Mucosa of descending colon (tissue), 3 donors: ENCODE data around the gene LDLRAD4. TPM values are rescaled to one million over a fixed set of nuclear protein-coding genes. Genes with fewer than 3 reads are reported as not detected.
"Not testable (repeated sequence)": the region's sequence is repeated elsewhere in the genome, so short reads cannot be mapped to it uniquely, and the experiment has no call there.

ENCODE experiments used
- ATAC-seq: fragments of 200-7000 bp; cut with Tn5 transposase; one replicate; pipeline ENCODE4 v1.9.1; 2020; ENCODE audit warnings: mild to moderate bottlenecking, moderate library complexity
- DNase-seq, 3 donors: peaks; one replicate each; pipeline ENCODE4 v3.0.0-alpha.2; 2020
- H3K36me3 ChIP-seq: fragments of 200-600 bp; one replicate; pipeline ENCODE4 v1.8.0; 2021; ENCODE audit warnings: low read depth, mild to moderate bottlenecking
- H3K4me1 ChIP-seq: fragments of 200-600 bp; one replicate; pipeline ENCODE4 v1.8.0; 2021; ENCODE audit warnings: low read depth, mild to moderate bottlenecking
- H3K4me3 ChIP-seq: fragments of 200-600 bp; one replicate; pipeline ENCODE4 v1.8.0; 2021; ENCODE audit warnings: mild to moderate bottlenecking
- H3K9me3 ChIP-seq: fragments of 200-600 bp; one replicate; pipeline ENCODE4 v1.8.0; 2021; ENCODE audit warnings: mild to moderate bottlenecking
- intact Hi-C, 2 donors: fragments of 100-400 bp; cut with DNase I in 1 of 2; cut with micrococcal nuclease in 1 of 2; formaldehyde crosslinking; loops; one replicate each; pipeline versions ENCODE4 v1.11.0 to v1.11.1; 2022; cut with DNase I, micrococcal nuclease
- total RNA-seq, 3 donors: library from RNA; stranded (reverse); fragmentation: NEBNext Ultra II Directional in 2 of 3; extraction: Animal tissue kit (Norgen Biotek cat#: 25700) in 2 of 3; gene quantifications; one replicate each; pipeline versions ENCODE4 v1.2.1 to v1.2.4, GENCODE V29; 2021 to 2023
- TF ChIP-seq, protein P1 (sequence below): fragments of 200-600 bp; IDR thresholded peaks from one replicate; pipeline ENCODE4 v1.8.0; 2022; ENCODE audit warnings: antibody characterized with exemption, mild to moderate bottlenecking
- donor health status: DM: no; HTN: no; CAD: no; lungs with moderate emphysema.
- donor health status: DM: no; HTN: no; CAD: no.
- donor health status: DM: no; HTN: yes; CAD: no.

LDLRAD4 gene
- total RNA-seq, 3 donors from 2014 or later, result 36.8 to 41.0 (median 37.4) TPM

DNA sequence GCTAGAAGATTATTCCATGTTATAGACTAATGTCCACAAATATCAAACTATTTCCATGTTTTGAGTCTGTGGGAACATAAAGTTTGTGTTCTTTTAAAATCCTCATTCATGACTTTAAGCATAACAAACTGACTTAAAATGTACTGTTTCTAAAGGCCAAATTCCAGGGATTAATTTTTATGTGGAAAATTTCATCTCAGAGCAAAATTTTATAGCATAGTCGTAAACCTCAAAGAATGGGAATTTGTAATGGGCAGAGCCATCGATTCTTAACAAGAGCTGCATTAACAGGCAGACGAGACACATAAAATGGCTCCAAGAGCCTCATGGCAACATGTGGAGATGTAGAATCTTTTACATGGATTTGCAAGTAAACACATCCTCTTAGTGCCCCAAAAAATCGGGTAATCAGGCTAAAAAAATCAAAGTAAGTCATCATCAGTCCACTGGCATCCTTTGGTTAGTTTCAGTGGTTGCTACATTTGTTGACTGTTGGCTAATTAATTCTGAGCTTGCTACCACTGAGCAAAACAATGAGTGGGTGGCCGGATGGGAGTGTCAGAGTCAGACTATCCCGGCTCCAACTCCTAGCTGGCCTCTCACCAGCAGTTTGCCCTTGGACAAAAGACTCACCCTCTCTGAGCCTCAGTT lies 388.2 kb downstream of the LDLRAD4 start:
- Histone ChIP-seq H3K4me3 (no peak overlapping the region), H3K9me3 (no peaks in the 10 kb centered on the region), H3K4me1 (peaks cover 2% of the 10 kb centered on the region), H3K36me3 (no peaks in the 10 kb centered on the region)
- no peak for ATAC-seq
- TF ChIP-seq, protein P1, sequence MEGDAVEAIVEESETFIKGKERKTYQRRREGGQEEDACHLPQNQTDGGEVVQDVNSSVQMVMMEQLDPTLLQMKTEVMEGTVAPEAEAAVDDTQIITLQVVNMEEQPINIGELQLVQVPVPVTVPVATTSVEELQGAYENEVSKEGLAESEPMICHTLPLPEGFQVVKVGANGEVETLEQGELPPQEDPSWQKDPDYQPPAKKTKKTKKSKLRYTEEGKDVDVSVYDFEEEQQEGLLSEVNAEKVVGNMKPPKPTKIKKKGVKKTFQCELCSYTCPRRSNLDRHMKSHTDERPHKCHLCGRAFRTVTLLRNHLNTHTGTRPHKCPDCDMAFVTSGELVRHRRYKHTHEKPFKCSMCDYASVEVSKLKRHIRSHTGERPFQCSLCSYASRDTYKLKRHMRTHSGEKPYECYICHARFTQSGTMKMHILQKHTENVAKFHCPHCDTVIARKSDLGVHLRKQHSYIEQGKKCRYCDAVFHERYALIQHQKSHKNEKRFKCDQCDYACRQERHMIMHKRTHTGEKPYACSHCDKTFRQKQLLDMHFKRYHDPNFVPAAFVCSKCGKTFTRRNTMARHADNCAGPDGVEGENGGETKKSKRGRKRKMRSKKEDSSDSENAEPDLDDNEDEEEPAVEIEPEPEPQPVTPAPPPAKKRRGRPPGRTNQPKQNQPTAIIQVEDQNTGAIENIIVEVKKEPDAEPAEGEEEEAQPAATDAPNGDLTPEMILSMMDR, result no peak
- no peak for DNase-seq
- intact Hi-C loops, result no loop called here

DNA sequence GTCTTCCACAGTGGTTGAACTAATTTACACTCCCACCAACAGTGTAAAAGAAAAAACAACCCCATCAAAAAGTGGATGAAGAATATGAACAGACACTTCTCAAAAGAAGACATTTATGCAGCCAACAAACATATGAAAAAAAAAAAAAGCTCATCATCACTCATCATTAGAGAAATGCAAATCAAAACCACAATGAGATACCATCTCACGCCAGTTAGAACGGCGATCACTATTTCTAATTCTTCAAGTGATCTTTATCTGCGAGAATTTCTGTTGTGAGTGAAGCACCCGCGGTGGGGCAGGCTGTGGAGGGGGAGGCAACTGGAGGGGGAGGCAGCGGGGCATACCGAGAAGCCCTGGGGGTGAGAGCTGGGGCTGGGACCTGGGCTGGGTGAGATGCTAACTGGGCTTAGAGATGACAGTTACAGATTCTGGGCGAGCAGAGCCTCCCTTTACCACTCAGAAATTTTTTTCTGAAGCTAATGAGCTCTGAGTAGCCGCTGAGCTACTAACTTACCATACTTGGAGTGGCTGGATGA lies 389.5 kb downstream of the LDLRAD4 start:
- H3K4me3 ChIP-seq, ATAC-seq, DNase-seq, H3K9me3 ChIP-seq, H3K36me3 ChIP-seq, intact Hi-C loops, H3K4me1 ChIP-seq: not testable (repeated sequence)

DNA sequence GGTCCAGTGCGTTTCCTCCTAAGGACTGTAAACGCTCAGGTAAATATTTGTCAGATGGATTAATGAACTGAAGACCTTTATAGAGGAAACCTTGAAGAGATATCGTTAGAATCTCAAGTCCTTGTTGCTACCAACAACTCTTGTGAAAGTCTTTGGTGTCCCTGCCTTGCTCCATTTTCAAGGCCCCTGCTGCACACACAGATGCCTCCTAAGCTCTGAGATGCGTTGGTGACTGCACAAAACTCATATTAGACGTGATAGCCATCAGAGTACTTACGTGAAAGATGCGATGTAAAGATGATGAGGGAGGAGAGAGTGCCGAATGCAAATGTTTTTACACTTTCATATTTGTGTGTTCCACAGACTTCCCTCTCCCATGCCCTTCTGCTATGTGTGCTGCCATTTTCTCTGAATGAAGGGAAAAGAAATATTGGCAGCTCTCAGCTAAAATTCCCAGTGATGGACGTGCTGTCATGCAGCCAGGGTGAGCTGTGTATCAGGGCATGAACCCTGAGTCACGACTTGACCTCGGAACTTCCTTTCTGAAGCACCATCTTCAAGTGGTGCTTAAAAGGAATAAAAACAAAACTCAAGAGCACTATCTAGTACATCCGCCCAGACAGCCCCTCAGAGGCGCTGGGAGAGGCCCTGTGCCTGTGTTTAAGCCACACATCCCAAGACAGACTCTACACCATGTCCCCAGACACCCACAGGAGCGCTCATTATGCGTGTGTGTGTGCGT lies 390.4 kb downstream of the LDLRAD4 start:
- DNase-seq (peak in 1 of 3 donors; percentile 24), ATAC-seq (peak; percentile 35)
- no peaks in the 10 kb centered on the region for H3K36me3 ChIP-seq
- TF ChIP-seq, protein P1, result no peak
- H3K4me3 ChIP-seq, result no peak overlapping the region
- no peaks in the 10 kb centered on the region for H3K9me3 ChIP-seq
- intact Hi-C loops, result no loop called here
- H3K4me1 ChIP-seq, result peaks cover 2% of the 10 kb centered on the region

DNA sequence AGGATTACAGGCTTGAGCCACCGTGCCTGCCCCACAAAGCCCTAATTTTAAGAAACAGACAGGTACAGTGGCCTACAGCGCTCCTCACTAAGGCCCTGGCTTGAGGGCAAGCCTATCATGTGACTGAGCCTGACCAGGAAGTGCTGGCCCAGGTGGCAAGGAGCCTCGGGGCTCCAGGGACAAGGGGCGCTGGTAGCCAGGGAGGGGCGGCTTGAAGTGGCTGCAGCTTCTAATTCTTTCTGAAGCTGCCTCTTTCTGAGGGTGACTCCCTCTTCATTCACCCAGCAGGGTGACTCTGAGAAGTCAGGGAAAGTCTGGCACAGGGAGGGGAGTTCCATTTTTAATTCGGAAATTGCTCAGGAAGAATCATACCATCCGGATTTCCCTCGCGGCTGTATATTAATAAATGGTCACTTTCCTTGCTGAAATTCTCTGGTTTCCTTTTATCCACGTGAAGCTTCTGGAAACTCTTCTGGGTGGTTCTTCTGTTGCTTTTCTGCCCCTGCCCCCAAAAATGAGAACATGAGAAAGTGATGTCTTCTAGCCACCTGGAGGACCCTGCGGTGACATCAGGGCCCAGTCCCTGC lies 392.1 kb downstream of the LDLRAD4 start:
- H3K4me1 ChIP-seq, result peaks cover 2% of the 10 kb centered on the region
- TF ChIP-seq, protein P1, result no peak
- intact Hi-C loops, result no loop called here
- ATAC-seq (no peak), DNase-seq (no peak)
- no peaks in the 10 kb centered on the region for H3K9me3 ChIP-seq
- H3K36me3 ChIP-seq, result no peaks in the 10 kb centered on the region
- H3K4me3 ChIP-seq, result no peak overlapping the region

DNA sequence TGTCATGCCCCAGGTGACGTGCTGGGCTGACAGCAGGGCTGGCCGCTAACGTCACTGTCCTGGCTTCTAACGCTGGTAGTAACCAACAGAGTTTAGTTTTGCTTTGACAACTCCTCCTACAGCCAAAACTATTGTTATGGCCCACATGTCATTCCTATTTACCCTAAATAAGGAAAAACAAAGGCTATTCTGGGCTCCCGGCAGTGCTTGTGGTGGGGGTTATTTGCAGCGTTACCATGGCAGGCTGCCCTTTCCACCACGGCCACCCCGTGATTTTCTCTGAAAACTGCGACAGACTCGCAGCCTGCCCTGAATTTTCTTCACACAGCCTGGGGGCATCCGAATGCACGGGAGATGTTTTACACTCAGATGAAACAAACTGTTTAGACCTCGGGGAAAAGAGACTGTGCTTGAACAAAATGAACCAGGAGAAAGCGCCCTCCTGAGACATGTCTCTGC lies 392.6 kb downstream of the LDLRAD4 start:
- no peak overlapping the region for H3K4me3 ChIP-seq
- no peaks in the 10 kb centered on the region for H3K9me3 ChIP-seq
- ATAC-seq, result peak; percentile 5
- H3K36me3 ChIP-seq, result no peaks in the 10 kb centered on the region
- H3K4me1 ChIP-seq, result peaks cover 2% of the 10 kb centered on the region
- intact Hi-C loops, result no loop called here
- TF ChIP-seq, protein P1, result no peak
- DNase-seq, result peak in 1 of 3 donors; percentile 21
